ENCODE measurements around the gene SLC39A10.

DNA sequence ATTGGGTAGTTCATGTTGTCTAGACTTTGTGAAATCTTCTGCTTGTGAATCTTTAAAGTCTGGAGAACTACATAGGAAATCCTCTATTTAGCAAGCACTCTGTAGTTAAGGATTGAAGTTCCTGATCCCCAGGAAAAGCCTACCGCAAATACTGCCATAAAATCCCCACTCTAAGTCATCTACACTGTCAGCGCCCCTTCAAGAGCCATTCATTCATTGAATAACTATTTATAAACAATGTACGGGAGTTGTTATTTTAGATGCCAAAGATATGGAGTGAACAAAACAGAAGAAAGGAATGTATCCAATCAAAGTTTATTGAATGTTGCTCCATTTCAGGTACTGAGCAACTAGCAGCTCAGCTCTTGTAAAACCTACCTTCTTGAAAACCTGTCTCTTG is 36.5 kb upstream of the SLC39A10 start:
- TF ChIP-seq, protein P1, sequence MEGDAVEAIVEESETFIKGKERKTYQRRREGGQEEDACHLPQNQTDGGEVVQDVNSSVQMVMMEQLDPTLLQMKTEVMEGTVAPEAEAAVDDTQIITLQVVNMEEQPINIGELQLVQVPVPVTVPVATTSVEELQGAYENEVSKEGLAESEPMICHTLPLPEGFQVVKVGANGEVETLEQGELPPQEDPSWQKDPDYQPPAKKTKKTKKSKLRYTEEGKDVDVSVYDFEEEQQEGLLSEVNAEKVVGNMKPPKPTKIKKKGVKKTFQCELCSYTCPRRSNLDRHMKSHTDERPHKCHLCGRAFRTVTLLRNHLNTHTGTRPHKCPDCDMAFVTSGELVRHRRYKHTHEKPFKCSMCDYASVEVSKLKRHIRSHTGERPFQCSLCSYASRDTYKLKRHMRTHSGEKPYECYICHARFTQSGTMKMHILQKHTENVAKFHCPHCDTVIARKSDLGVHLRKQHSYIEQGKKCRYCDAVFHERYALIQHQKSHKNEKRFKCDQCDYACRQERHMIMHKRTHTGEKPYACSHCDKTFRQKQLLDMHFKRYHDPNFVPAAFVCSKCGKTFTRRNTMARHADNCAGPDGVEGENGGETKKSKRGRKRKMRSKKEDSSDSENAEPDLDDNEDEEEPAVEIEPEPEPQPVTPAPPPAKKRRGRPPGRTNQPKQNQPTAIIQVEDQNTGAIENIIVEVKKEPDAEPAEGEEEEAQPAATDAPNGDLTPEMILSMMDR (IDR thresholded peaks at IDR 0.05 in 4 of 5, conservative IDR thresholded peaks at IDR 0.05 in 1 of 5) = no peak
- no peak for TF ChIP-seq POLR2A (IDR thresholded peaks at IDR 0.05)
